H1 (cell line): ENCODE data around the gene ALDH4A1. TPM values are rescaled to one million over a fixed set of nuclear protein-coding genes. Genes with fewer than 3 reads are reported as not detected.

Source experiments
- CTCF ChIA-PET: fragments of 300-600 bp; sonication (Branson Sonifier 250); formaldehyde crosslinking; loops from one replicate; lab custom pipeline; 2021; ENCODE audit not compliant: partially characterized antibody; lab: Charles Lee
- POLR2A ChIA-PET: fragments of 300-600 bp; sonication (Branson Sonifier 250); formaldehyde crosslinking; loops from one replicate; lab custom pipeline; 2021; ENCODE audit warnings: inconsistent platforms; ENCODE audit not compliant: partially characterized antibody; lab: Charles Lee
- DNase-seq, 2 experiments: peaks; one replicate each; pipeline versions ENCODE4 v3.0.0 to v3.0.0-alpha.2; 2010 to 2022; ENCODE audit warnings: low spot score in 2 of 2, low read depth in 1 of 2, mixed read lengths in 1 of 2
- FAIRE-seq: peaks from 2 replicates; lab custom pipeline; 2011; peaks lifted over from hg19 to GRCh38; lab: Jason Lieb, UNC
- H2AFZ ChIP-seq: 2 replicates; pipeline ENCODE4 v1.8.1; 2012; ENCODE audit warnings: low read length, inconsistent platforms
- H2AK5ac ChIP-seq: 2 replicates; pipeline ENCODE4 v1.6.1; 2013; ENCODE audit warnings: low read depth, low read length
- H2BK120ac ChIP-seq: replicated peaks from 2 replicates; pipeline ENCODE3; 2013; ENCODE audit warnings: low read depth, low read length, inconsistent platforms
- H2BK12ac ChIP-seq: 2 replicates; pipeline ENCODE4 v1.6.1; 2013; ENCODE audit warnings: low read depth, low read length
- H2BK15ac ChIP-seq: 2 replicates; pipeline ENCODE4 v1.6.1; 2013; ENCODE audit warnings: low read length
- H2BK20ac ChIP-seq: 2 replicates; pipeline ENCODE4 v1.6.1; 2013; ENCODE audit warnings: low read length
- H2BK5ac ChIP-seq: 2 replicates; pipeline ENCODE4 v1.6.1; 2013; ENCODE audit warnings: low read depth, low read length
- H3K14ac ChIP-seq: 2 replicates; pipeline ENCODE4 v1.6.1; 2013; ENCODE audit warnings: inconsistent platforms; ENCODE audit not compliant: insufficient read length
- H3K18ac ChIP-seq: 2 replicates; pipeline ENCODE4 v1.6.1; 2013; ENCODE audit warnings: low read length; ENCODE audit errors: extremely low read depth
- H3K23ac ChIP-seq: 2 replicates; pipeline ENCODE4 v1.6.1; 2013; ENCODE audit warnings: inconsistent platforms; ENCODE audit not compliant: insufficient read length
- H3K23me2 ChIP-seq: 2 replicates; pipeline ENCODE4 v1.6.1; 2013; ENCODE audit warnings: low read depth, low read length
- H3K27ac ChIP-seq: 2 replicates; pipeline ENCODE4 v1.6.1; 2011; ENCODE audit warnings: low read depth, low read length, inconsistent platforms
- H3K27me3 ChIP-seq, 4 experiments: replicated peaks in 1 of 4; 1 replicate in 1 of 4; 2 replicates in 3 of 4; pipeline versions ENCODE4 v1.6.1 to v1.8.1; 2011 to 2013; ENCODE audit warnings: low read length in 3 of 4, mild to moderate bottlenecking in 3 of 4, inconsistent platforms in 2 of 4, mixed read lengths in 2 of 4, moderate library complexity in 1 of 4; ENCODE audit not compliant: control insufficient read depth in 3 of 4, insufficient read depth in 3 of 4; ENCODE audit errors: extremely low read depth in 1 of 4
- H3K36me3 ChIP-seq, 4 experiments: 2 replicates each; pipeline versions ENCODE4 v1.6.1 to v1.8.1; 2011 to 2013; ENCODE audit warnings: mild to moderate bottlenecking in 4 of 4, low read length in 3 of 4, moderate library complexity in 2 of 4, control low read depth in 1 of 4, inconsistent platforms in 1 of 4; ENCODE audit not compliant: insufficient read depth in 4 of 4, control insufficient read depth in 2 of 4
- H3K4ac ChIP-seq: replicated peaks from 2 replicates; pipeline ENCODE3; 2013; ENCODE audit warnings: low read length, low read depth, mixed read lengths, inconsistent platforms; ENCODE audit not compliant: insufficient read length
- H3K4me1 ChIP-seq, 4 experiments: replicated peaks in 1 of 4; 1 replicate in 1 of 4; 2 replicates in 3 of 4; pipeline versions ENCODE4 v1.6.1 to v1.8.1; 2011 to 2013; ENCODE audit warnings: low read length in 3 of 4, inconsistent platforms in 2 of 4, mixed read lengths in 1 of 4; ENCODE audit not compliant: insufficient read depth in 4 of 4, control insufficient read depth in 3 of 4
- H3K4me2 ChIP-seq, 2 experiments: 2 replicates each; pipeline versions ENCODE4 v1.6.1 to v1.8.1; 2011 to 2013; ENCODE audit warnings: low read depth in 2 of 2, low read length in 2 of 2, control low read depth in 1 of 2, inconsistent platforms in 1 of 2, mild to moderate bottlenecking in 1 of 2; ENCODE audit not compliant: insufficient read depth in 1 of 2
- H3K4me3 ChIP-seq, 4 experiments: fragments of 200-600, 300-600 bp in 1 of 4; sonication (generic), shearing (Covaris generic), sonication (Bioruptor Twin) in 1 of 4; 2 replicates each; pipeline versions ENCODE4 v1.5.1 to v1.8.1; 2011 to 2016; ENCODE audit warnings: low read length in 4 of 4, low read depth in 3 of 4, control low read depth in 2 of 4, inconsistent platforms in 2 of 4, mild to moderate bottlenecking in 2 of 4, mixed read lengths in 1 of 4, moderate library complexity in 1 of 4; ENCODE audit not compliant: insufficient read depth in 2 of 4; ENCODE audit errors: extremely low read depth in 1 of 4
- H3K56ac ChIP-seq: replicated peaks from 2 replicates; pipeline ENCODE3; 2013; ENCODE audit warnings: low read depth, mild to moderate bottlenecking, mixed read lengths, low read length, inconsistent platforms; ENCODE audit not compliant: insufficient read length
- H3K79me1 ChIP-seq: 2 replicates; pipeline ENCODE4 v1.6.1; 2013; ENCODE audit warnings: low read depth, low read length, control low read depth
- H3K79me2 ChIP-seq, 2 experiments: 2 replicates each; pipeline versions ENCODE4 v1.6.1 to v1.8.1; 2012 to 2013; ENCODE audit warnings: low read length in 2 of 2, mild to moderate bottlenecking in 2 of 2, inconsistent platforms in 1 of 2; ENCODE audit not compliant: insufficient read depth in 2 of 2, control insufficient read depth in 1 of 2
- H3K9ac ChIP-seq, 4 experiments: replicated peaks in 1 of 4; 1 replicate in 1 of 4; 2 replicates in 3 of 4; pipeline versions ENCODE4 v1.6.1 to v1.8.1; 2011 to 2013; ENCODE audit warnings: low read depth in 3 of 4, low read length in 3 of 4, control low read depth in 2 of 4, mild to moderate bottlenecking in 2 of 4, moderate library complexity in 2 of 4, inconsistent platforms in 1 of 4; ENCODE audit errors: extremely low read depth in 1 of 4
- H3K9me3 ChIP-seq, 2 experiments: 2 replicates each; pipeline versions ENCODE4 v1.6.1 to v1.8.1; 2012 to 2013; ENCODE audit warnings: mild to moderate bottlenecking in 2 of 2, moderate library complexity in 2 of 2, control low read depth in 1 of 2, inconsistent platforms in 1 of 2, low read depth in 1 of 2, low read length in 1 of 2, mixed read lengths in 1 of 2; ENCODE audit not compliant: insufficient read depth in 2 of 2
- H4K20me1 ChIP-seq, 2 experiments: replicated peaks in 1 of 2; 2 replicates each; pipeline versions ENCODE3 to v1.8.1; 2011 to 2013; ENCODE audit warnings: inconsistent platforms in 2 of 2, low read length in 2 of 2, mild to moderate bottlenecking in 1 of 2; ENCODE audit not compliant: insufficient read depth in 2 of 2, control insufficient read depth in 1 of 2
- H4K5ac ChIP-seq: 2 replicates; pipeline ENCODE4 v1.6.1; 2013; ENCODE audit warnings: low read length, low read depth, mixed read lengths, inconsistent platforms; ENCODE audit not compliant: insufficient read length
- H4K8ac ChIP-seq: 2 replicates; pipeline ENCODE4 v1.8.0; 2013; ENCODE audit warnings: mild to moderate bottlenecking, moderate library complexity, low read length, inconsistent platforms; ENCODE audit not compliant: insufficient read depth; ENCODE audit errors: extremely low read depth
- H4K91ac ChIP-seq: replicated peaks from 2 replicates; pipeline ENCODE3; 2013; ENCODE audit warnings: low read length, mixed read lengths, inconsistent platforms; ENCODE audit not compliant: insufficient read length
- BRCA1 ChIP-seq: IDR thresholded peaks from 2 replicates; pipeline ENCODE4 v1.6.1; 2012; ENCODE audit warnings: low read depth, low read length, improper control_type of control experiment
- CHD2 ChIP-seq: IDR thresholded peaks from 2 replicates; pipeline ENCODE4 v1.6.1; 2012; ENCODE audit warnings: low read length, improper control_type of control experiment
- POLR2A ChIP-seq, 2 experiments: IDR thresholded peaks; 1 replicate in 1 of 2; 2 replicates in 1 of 2; pipeline ENCODE4 v1.6.1; 2011; ENCODE audit warnings: low read depth in 2 of 2, low read length in 2 of 2, mild to moderate bottlenecking in 2 of 2; ENCODE audit errors: control extremely low read depth in 1 of 2
- SP2 ChIP-seq: IDR thresholded peaks from 2 replicates; pipeline ENCODE4 v1.6.1; 2012; ENCODE audit warnings: mild to moderate bottlenecking, low read length, inconsistent platforms
- TAF7 ChIP-seq: optimal IDR thresholded peaks from 2 replicates; pipeline ENCODE3; 2011; ENCODE audit warnings: low read depth, mild to moderate bottlenecking, inconsistent platforms, low read length, moderate library complexity, borderline replicate concordance
- YY1 ChIP-seq: IDR thresholded peaks from 2 replicates; pipeline ENCODE4 v1.6.1; 2011; ENCODE audit warnings: low read depth, mild to moderate bottlenecking, low read length
- WGBS, 2 experiments: shearing (Covaris generic) in 1 of 2; methylation state at CpG; one replicate each; pipeline versions ENCODE4 v1.1.6 to v1.1.7; 2013 to 2015; ENCODE audit warnings: low lambda C conversion rate in 2 of 2, mixed read lengths in 2 of 2, inconsistent platforms in 1 of 2, low coverage in 1 of 2, missing lambda C conversion rate in 1 of 2; ENCODE audit not compliant: insufficient replicate concordance in 2 of 2, insufficient coverage in 1 of 2, insufficient read length in 1 of 2; ENCODE audit errors: extremely low coverage in 1 of 2, missing lambda C conversion rate in 1 of 2; 5-methylcytosine and 5-hydroxymethylcytosine counted together
- polyA plus RNA-seq, 7 experiments: library from polyadenylated mRNA; depleted of rRNA in 3 of 7; stranded (reverse) in 5 of 7; unstranded in 2 of 7; fragments of >200 nt in 5 of 7; fragments of 200-250 nt in 2 of 7; gene quantifications; 1 replicate in 5 of 7; 2 replicates in 1 of 7; 4 replicates in 1 of 7; pipeline versions ENCODE4 v1.2.1 to v1.2.3, GENCODE V29; 2011 to 2013; ENCODE audit warnings: missing spikeins in 2 of 7, mixed read lengths in 2 of 7
- total RNA-seq: library from RNA; stranded (reverse); fragmentation: NEBNext Ultra II Directional; extraction: Animal tissue kit (Norgen Biotek cat#: 25700); gene quantifications from 2 replicates; pipeline ENCODE4 v1.2.1, GENCODE V29; 2021

Gene ALDH4A1
- total and polyA plus RNA-seq, 2 of the 8 experiments (the other 6 are each of a cell fraction or from before 2014, with no cell fraction given) = 30.3 to 35.9 TPM

GRCh38 chr1:18866314-18866713 is 36.0 kb downstream of the ALDH4A1 start:
- 100% methylated on average over 4 of the region's 6 CpGs; no CpG with 5 or more reads in 1 of the 2 experiments for WGBS, 2 experiments
- H3K23ac ChIP-seq = no peak overlapping the region
- H2BK15ac ChIP-seq = no peak overlapping the region
- H3K79me1 ChIP-seq = peaks cover 2% of the 10 kb centered on the region; the same call in 1 of the 2 replicates
- H4K91ac ChIP-seq = no peak overlapping the region
- H3K23me2 ChIP-seq = no peaks in the 10 kb centered on the region
- H3K56ac ChIP-seq = no peak overlapping the region
- no peaks in the 10 kb centered on the region for H3K4me1 ChIP-seq
- H2BK120ac ChIP-seq = no peak overlapping the region
- TF ChIP-seq SP2 (no peak), TAF7 (no peak), CHD2 (no peak), YY1 (no peak), BRCA1 (no peak), POLR2A (IDR thresholded peaks at IDR 0.05; ENCODE audit: control extremely low read depth in 1 of 2, low read depth in 2 of 2, low read length in 2 of 2) (no peak)
- H4K8ac ChIP-seq = no peak overlapping the region
- FAIRE-seq (no peak), DNase-seq (no peak)
- H3K9me3 ChIP-seq = no peaks in the 10 kb centered on the region
- ChIA-PET CTCF (interaction anchor here (0.6 to 1.1 kb wide), 2 partner anchors 9 to 258 kb away, joined by 3 to 8 read pairs; no protein-coding TSS in a partner anchor), POLR2A (no interaction called here)
- no peak overlapping the region for H3K4ac ChIP-seq
- no peaks in the 10 kb centered on the region for H3K36me3 ChIP-seq
- H3K4me3 ChIP-seq = no peak overlapping the region
- H3K27me3 ChIP-seq = no peaks in the 10 kb centered on the region
- H4K20me1 ChIP-seq = peaks cover 0 to 3% of the 10 kb centered on the region in 2 experiments
- no peak overlapping the region for H2BK12ac ChIP-seq
- no peak overlapping the region for H3K18ac ChIP-seq
- no peak overlapping the region for H2BK20ac ChIP-seq
- no peak overlapping the region for H3K27ac ChIP-seq
- no peak overlapping the region for H4K5ac ChIP-seq
- H2AK5ac ChIP-seq = no peak overlapping the region
- H3K9ac ChIP-seq = no peak overlapping the region
- no peak overlapping the region for H3K4me2 ChIP-seq
- H3K79me2 ChIP-seq = no peaks in the 10 kb centered on the region
- no peak overlapping the region for H2BK5ac ChIP-seq
- no peak overlapping the region for H2AFZ ChIP-seq
- no peak overlapping the region for H3K14ac ChIP-seq
